GM12801 (cell line): ENCODE measurements around the gene TCF7L2.

Source experiments
- CTCF ChIP-seq: IDR thresholded peaks from one replicate; pipeline ENCODE4 v1.5.1; 2011; ENCODE audit warnings: control low read depth; ENCODE audit not compliant: insufficient read length; ENCODE audit errors: extremely low read depth

Gene TCF7L2

GRCh38 chr10:112949875-112950507 lies at the start of gene TCF7L2:
TSS of gene TCF7L2 (plus strand) at chr10:112950247. CDS start at chr10:112950757, 510 bp downstream.
- TF ChIP-seq CTCF, result no peak

GRCh38 chr10:112902730-112903129 lies 47.3 kb upstream of the TCF7L2 start:
- TF ChIP-seq CTCF, result no peak

- no peak for TF ChIP-seq CTCF
Measured at GRCh38 chr10:112904000-112904399, 46.0 kb upstream of the TCF7L2 start.

- no peak for TF ChIP-seq CTCF
Measured at GRCh38 chr10:112906945-112907344, 43.1 kb upstream of the TCF7L2 start.

- no peak for TF ChIP-seq CTCF
Measured at GRCh38 chr10:112907893-112908292, 42.2 kb upstream of the TCF7L2 start.

GRCh38 chr10:112911206-112911605 lies 38.8 kb upstream of the TCF7L2 start:
- TF ChIP-seq CTCF, result no peak

- TF ChIP-seq CTCF, result no peak
Measured at GRCh38 chr10:112912410-112912928, 37.6 kb upstream of the TCF7L2 start.
